Measurements from ENCODE around the gene TAF9B. TPM values are rescaled to one million over a fixed set of nuclear protein-coding genes. Genes with fewer than 3 reads are reported as not detected.
A peak's percentile ranks its signal among the peaks of the same experiment; 100 is the strongest.
"Not testable (repeated sequence)": the region's sequence is repeated elsewhere in the genome, so short reads cannot be mapped to it uniquely, and the experiment has no call there.

The TAF9B gene
- total and polyA plus RNA-seq, 2 experiments from 2014 or later, result 9.2 to 12.2 TPM

- Histone ChIP-seq H3K4me2 (ENCODE audit: unreplicated experiment) (no peak overlapping the region), H4K20me1 (ENCODE audit: insufficient read depth) (no peaks in the 10 kb centered on the region), H3K9me3 (ENCODE audit: low read depth) (no peaks in the 10 kb centered on the region), H3K27ac (no peak overlapping the region), H3K36me3 (ENCODE audit: low read depth) (peaks cover 62% of the 10 kb centered on the region), H3K79me2 (ENCODE audit: insufficient read depth) (peaks cover 16% of the 10 kb centered on the region), H2AFZ (no peak overlapping the region), H3K9ac (no peak overlapping the region), H3K27me3 (replicated peaks; ENCODE audit: insufficient read depth) (no peaks in the 10 kb centered on the region), H3K9me2 (ENCODE audit: insufficient read depth) (no peaks in the 10 kb centered on the region), H3K4me1 (ENCODE audit: insufficient read depth) (no peaks in the 10 kb centered on the region), H3F3A (ENCODE audit: insufficient read depth) (peaks cover 63% of the 10 kb centered on the region), H3K4me3 (no peak overlapping the region)
- no peak for DNase-seq
- in situ Hi-C loops (cut with MboI), result no loop called here
- TF ChIP-seq EZH2phosphoT487 (IDR thresholded peaks at IDR 0.05; ENCODE audit: insufficient read depth, low read depth) (no peak), EZH2 (IDR thresholded peaks at IDR 0.05; ENCODE audit: insufficient read depth, poor library complexity, severe bottlenecking) (no peak)
These were observed 9.7 kb downstream of the TAF9B start for GRCh38 chrX:78129714-78130113.

DNA sequence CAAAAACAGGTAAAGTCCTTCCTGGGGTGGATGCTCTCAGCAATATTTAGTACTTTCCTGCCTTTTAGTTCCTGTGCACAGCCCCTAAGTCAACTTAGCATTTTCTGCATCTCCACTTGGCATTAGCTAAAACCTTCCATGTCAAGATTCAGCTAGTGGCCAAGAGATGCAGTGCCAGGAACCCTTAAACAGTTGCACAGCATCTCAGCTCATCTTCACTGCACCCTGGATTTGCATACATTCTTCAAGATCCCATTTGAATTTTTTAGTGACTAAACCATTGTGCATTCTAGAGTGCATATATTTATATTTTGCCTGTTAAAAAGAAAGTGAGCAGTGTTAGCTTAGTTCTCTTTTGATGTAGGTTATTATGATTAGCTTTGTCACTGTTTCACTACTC, 13.7 kb downstream of the TAF9B start:
- H2AFZ ChIP-seq; in situ Hi-C loops (cut with MboI); H3K27ac ChIP-seq; H3K9ac ChIP-seq; H3K9me2 ChIP-seq (ENCODE audit: insufficient read depth); H3K4me3 ChIP-seq; H3K4me2 ChIP-seq (ENCODE audit: unreplicated experiment); H4K20me1 ChIP-seq (ENCODE audit: insufficient read depth); H3K27me3 ChIP-seq (replicated peaks; ENCODE audit: insufficient read depth); DNase-seq; H3K4me1 ChIP-seq (ENCODE audit: insufficient read depth); H3K9me3 ChIP-seq (ENCODE audit: low read depth): not testable (repeated sequence)
- Histone ChIP-seq H3K36me3 (ENCODE audit: low read depth) (peaks cover 78% of the 10 kb centered on the region), H3K79me2 (ENCODE audit: insufficient read depth) (peaks cover 51% of the 10 kb centered on the region), H3F3A (ENCODE audit: insufficient read depth) (peaks cover 61% of the 10 kb centered on the region)

GRCh38 chrX:78125148-78125547, 14.3 kb downstream of the TAF9B start:
- H3K9me3 ChIP-seq (ENCODE audit: low read depth), result no peaks in the 10 kb centered on the region
- no peak overlapping the region for H3K4me3 ChIP-seq
- no peak overlapping the region for H3K4me2 ChIP-seq (ENCODE audit: unreplicated experiment)
- peaks cover 8% of the 10 kb centered on the region for H4K20me1 ChIP-seq (ENCODE audit: insufficient read depth)
- WGBS, 2 experiments (ENCODE audit: low coverage in 1 of 2, low lambda C conversion rate in 2 of 2, missing lambda C conversion rate in 2 of 2), result 88 to 100% methylated on average over 1 of the region's 1 CpG
- in situ Hi-C loops (cut with MboI), result no loop called here
- H3K4me1 ChIP-seq (ENCODE audit: insufficient read depth), result peaks cover 8% of the 10 kb centered on the region; the same call in 1 of the 2 replicates
- H2AFZ ChIP-seq, result no peak overlapping the region
- H3K79me2 ChIP-seq (ENCODE audit: insufficient read depth), result peaks cover 55% of the 10 kb centered on the region
- no peak for DNase-seq
- no peak overlapping the region for H3K27ac ChIP-seq
- peaks cover 78% of the 10 kb centered on the region for H3K36me3 ChIP-seq (ENCODE audit: low read depth)
- H3F3A ChIP-seq (ENCODE audit: insufficient read depth), result peaks cover 58% of the 10 kb centered on the region
- H3K27me3 ChIP-seq (replicated peaks; ENCODE audit: insufficient read depth), result no peaks in the 10 kb centered on the region
- TF ChIP-seq EZH2phosphoT487 (IDR thresholded peaks at IDR 0.05; ENCODE audit: insufficient read depth, low read depth) (no peak), EZH2 (IDR thresholded peaks at IDR 0.05; ENCODE audit: insufficient read depth, poor library complexity, severe bottlenecking) (no peak)
- H3K9ac ChIP-seq, result no peak overlapping the region
- H3K9me2 ChIP-seq (ENCODE audit: insufficient read depth), result no peaks in the 10 kb centered on the region

DNA sequence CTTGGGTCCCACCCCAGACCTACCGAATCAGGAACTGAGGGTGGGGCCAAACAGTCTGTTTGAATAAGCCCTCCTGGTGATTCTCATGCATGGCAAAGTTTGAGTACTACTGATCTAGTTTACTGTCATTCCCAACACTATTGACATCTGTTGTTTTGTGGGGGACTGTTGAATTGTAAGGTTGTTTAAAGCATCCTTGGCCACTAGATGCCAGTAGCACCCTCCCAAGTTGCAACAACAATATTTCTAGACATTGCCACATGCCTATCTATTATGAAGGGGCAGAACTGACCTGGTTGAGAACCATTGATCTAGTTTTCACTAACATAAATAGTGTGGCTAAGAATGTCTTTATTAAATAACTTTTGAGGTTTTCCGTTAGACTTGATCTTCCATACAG, 15.1 kb downstream of the TAF9B start:
- Histone ChIP-seq H3K4me3 (no peak overlapping the region), H3K4me2 (ENCODE audit: unreplicated experiment) (no peak overlapping the region), H2AFZ (no peak overlapping the region), H4K20me1 (ENCODE audit: insufficient read depth) (peaks cover 8% of the 10 kb centered on the region), H3K9me3 (ENCODE audit: low read depth) (no peaks in the 10 kb centered on the region), H3K9me2 (ENCODE audit: insufficient read depth) (no peaks in the 10 kb centered on the region), H3K9ac (no peak overlapping the region), H3K36me3 (ENCODE audit: low read depth) (peaks cover 77% of the 10 kb centered on the region), H3K4me1 (ENCODE audit: insufficient read depth) (peaks cover 8% of the 10 kb centered on the region; the same call in 1 of the 2 replicates), H3F3A (ENCODE audit: insufficient read depth) (peaks cover 57% of the 10 kb centered on the region), H3K27ac (no peak overlapping the region), H3K79me2 (ENCODE audit: insufficient read depth) (peaks cover 63% of the 10 kb centered on the region), H3K27me3 (replicated peaks; ENCODE audit: insufficient read depth) (no peaks in the 10 kb centered on the region)
- in situ Hi-C loops (cut with MboI), result no loop called here
- TF ChIP-seq EZH2 (IDR thresholded peaks at IDR 0.05; ENCODE audit: insufficient read depth, poor library complexity, severe bottlenecking) (no peak), EZH2phosphoT487 (IDR thresholded peaks at IDR 0.05; ENCODE audit: insufficient read depth, low read depth) (no peak)
- WGBS, 2 experiments (ENCODE audit: low coverage in 1 of 2, low lambda C conversion rate in 2 of 2, missing lambda C conversion rate in 2 of 2), result 51 to 54% methylated on average over 2 of the region's 2 CpGs
- peak; percentile 34 for DNase-seq

DNA sequence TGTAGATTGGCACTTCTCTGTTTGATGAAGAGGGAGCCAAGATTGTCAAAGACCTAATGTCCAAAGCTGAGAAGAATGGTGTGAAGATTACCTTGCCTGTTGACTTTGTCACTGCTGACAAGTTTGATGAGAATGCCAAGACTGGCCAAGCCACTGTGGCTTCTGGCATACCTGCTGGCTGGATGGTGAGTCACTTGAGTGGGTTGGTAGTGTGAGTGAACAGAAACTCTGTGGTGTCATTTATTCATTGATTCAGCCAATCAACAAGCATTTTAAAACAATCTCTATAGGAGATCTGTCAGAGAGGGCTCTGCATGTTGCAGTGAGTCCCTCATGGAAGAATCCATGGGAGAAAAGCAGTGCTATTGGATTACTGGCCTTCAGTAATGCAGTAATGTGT, 16.3 kb downstream of the TAF9B start:
- in situ Hi-C loops (cut with MboI), result no loop called here
- Histone ChIP-seq H3K4me3 (no peak overlapping the region), H3K4me1 (ENCODE audit: insufficient read depth) (peaks cover 8% of the 10 kb centered on the region; the same call in 1 of the 2 replicates), H3F3A (ENCODE audit: insufficient read depth) (peaks cover 52% of the 10 kb centered on the region), H3K9me3 (ENCODE audit: low read depth) (no peaks in the 10 kb centered on the region), H3K27me3 (replicated peaks; ENCODE audit: insufficient read depth) (no peaks in the 10 kb centered on the region), H3K9ac (no peak overlapping the region), H3K9me2 (ENCODE audit: insufficient read depth) (no peaks in the 10 kb centered on the region), H3K4me2 (ENCODE audit: unreplicated experiment) (no peak overlapping the region), H2AFZ (no peak overlapping the region), H3K27ac (peak overlapping the region; percentile 53), H3K79me2 (ENCODE audit: insufficient read depth) (peaks cover 74% of the 10 kb centered on the region), H4K20me1 (ENCODE audit: insufficient read depth) (peaks cover 8% of the 10 kb centered on the region), H3K36me3 (ENCODE audit: low read depth) (peaks cover 80% of the 10 kb centered on the region)
- DNase-seq, result peak; percentile 67
- TF ChIP-seq EZH2 (IDR thresholded peaks at IDR 0.05; ENCODE audit: insufficient read depth, poor library complexity, severe bottlenecking), result no peak
- TF ChIP-seq EZH2phosphoT487 (IDR thresholded peaks at IDR 0.05; ENCODE audit: insufficient read depth, low read depth), result no peak
